Superior temporal gyrus (tissue), 1 donor: ENCODE results near the gene ELOVL4.

Experiments used
- DNase-seq: peaks from one replicate; pipeline ENCODE4 v3.0.0-alpha.2; 2016; ENCODE audit errors: extremely low spot score

The ELOVL4 gene

DNA sequence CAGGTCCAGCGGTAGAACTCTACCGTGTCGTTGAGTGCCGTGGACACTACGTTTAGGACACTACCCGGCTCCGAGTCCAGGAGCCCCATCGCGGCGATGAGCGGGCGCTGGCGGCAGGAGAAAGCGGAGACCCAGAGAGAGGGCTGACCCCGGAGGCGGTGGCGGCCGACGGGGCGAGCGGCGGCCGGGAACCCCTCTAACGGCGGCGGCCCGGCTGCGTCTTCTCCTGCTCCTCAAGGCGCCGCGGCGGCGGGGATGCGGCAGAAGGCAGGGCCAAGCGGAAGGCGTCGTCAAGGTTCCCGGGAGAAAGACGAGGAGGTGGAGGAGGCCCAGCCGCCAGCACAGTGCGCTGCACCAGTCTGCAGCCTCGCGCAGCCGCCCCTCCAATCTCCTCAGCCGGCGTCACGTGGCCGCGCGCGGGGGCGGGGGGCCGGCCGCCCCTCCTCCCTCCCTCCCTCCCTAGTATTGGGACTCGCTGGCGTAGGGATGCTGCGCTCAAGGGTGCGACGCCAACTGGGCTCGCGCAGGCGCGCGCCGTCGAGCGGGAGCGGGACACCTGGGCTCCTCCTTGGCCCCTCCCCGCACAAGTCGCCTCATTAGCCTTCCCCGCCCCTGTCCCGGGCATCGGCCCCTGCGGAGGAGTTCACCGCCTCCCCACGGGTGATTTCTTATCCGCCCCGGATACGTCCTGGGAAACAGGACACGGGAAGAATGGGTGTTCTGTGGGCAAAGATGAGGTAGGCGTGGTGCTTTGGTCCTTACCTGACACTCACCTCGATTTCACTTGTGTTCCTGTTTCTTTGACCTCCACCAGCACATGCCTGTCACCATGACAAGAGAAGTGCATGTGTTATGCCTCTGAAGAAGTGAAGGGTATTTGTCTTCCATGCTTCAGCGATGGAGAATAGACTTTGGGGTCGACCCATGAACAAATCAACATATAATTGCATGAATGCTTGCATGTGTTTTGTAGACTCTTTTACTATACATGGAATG lies at the start of gene ELOVL4:
ELOVL4 (minus strand) TSS at position 363 of the 996 bp plus-strand sequence; CDS start at position 89, 274 bp downstream.
- peak; percentile 74 for DNase-seq

DNA sequence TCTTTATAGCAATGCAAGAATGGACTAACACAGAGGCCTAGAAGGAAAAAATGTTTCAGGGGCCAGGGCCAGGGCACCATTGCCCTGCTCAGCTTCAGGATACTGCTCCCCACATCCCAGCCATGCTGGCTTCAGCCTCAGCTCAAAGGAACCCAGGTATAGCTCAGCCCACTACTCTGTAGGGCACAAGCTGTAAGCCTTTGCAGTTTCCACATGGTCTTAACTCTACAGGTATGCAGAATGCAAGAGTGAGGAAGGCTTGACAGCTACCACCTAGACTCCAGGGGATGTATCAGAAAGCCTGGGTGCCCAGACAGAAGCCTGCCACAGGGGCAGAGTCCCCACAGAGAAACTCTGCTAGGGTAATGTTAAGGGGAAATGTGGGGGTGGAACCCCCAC lies 46.6 kb upstream of the ELOVL4 start:
- DNase-seq, result no peak

DNA sequence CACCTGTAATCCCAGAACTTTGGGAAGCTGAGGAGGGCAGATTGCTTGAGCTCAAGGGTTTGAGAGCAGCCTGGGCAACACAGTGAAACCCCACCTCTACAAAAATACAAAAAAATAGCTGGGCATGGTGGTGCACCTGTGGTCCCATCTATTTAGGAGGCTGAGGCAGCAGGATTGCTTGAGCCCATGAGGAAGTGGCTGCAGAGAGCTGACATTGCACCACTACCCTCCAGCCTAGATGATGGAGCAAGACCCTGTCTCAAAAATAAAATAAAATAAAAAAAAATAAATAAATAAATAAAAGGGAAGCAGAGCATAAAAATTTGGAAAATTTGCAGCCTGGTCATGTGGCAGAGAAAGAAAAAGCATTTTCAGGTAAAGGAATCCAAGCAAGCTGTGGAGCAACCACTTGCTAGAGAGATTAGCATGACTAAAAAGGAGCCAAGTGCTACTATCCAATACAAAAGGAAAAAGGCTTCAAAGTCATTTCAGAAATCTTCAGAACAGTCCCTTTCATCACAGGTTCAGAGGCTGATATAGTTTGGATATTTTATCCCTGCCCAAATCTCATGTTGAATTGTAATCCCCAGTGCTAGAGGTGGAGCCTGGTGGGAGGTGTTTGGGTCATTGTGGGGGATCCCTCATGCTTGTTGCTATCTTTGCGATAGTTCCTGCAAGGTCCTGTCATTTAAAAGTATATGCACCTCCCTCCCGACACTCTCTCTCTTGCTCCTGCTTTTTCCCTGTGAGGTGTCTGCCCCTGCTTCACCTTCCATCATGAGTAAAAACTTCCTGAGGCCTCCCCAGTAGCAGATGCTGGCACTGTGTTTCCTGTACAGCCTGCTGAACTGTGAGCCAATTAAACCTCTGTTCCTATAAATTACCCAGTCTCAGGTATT lies 45.9 kb upstream of the ELOVL4 start:
- no peak for DNase-seq

- no peak for DNase-seq
Measured at GRCh38 chr6:79989641-79990040, 42.3 kb upstream of the ELOVL4 start.

DNA sequence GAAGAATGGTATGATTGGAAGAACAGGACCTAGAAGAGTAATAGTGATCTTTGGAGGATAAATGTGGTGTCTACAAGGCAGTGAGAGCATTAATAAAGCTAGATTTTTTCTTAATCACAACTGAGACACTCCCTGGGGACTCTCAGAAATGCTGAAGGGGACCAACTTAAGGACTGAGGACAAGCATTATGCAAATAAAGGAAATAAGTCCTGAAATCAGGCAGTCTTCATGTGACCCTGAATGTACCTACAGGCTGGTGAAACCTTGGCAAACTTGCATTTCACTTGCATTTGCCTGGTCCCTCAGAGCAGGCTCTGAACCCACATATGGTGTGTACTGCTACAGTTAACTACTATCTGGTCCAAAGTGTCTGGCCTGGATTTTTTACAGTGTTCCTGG lies 37.8 kb upstream of the ELOVL4 start:
- DNase-seq, result no peak

- no peak for DNase-seq
Measured at GRCh38 chr6:79984261-79984660, 36.9 kb upstream of the ELOVL4 start.

GRCh38 chr6:79981652-79982051 lies 34.3 kb upstream of the ELOVL4 start:
- no peak for DNase-seq

GRCh38 chr6:79971193-79971592 lies 23.8 kb upstream of the ELOVL4 start:
- DNase-seq, result no peak

- no peak for DNase-seq
Measured at GRCh38 chr6:79969784-79970183, 22.4 kb upstream of the ELOVL4 start.

GRCh38 chr6:79967178-79967577 lies 19.8 kb upstream of the ELOVL4 start:
- no peak for DNase-seq

DNA sequence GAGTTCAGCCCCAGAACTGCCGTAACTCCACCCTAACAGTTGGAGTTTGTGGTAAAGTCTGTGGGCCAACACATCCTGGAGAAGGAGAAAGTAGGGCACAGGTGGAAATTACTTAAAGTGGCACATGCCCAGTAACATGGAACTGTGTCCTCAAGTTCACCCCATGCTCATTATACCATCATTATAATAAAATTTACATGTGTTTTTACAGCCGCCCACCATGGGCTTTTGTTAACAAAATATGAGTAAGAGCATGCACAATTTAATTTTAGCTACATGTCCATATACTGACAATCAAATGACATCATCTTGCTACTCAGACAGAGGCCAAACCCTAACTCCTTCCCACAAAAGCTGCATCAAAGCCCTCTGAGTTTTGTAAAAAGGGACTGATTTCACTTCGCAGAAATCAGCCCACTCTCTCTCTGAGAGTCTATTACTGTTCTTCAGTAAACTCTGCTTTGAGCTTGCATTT lies 17.3 kb upstream of the ELOVL4 start:
- no peak for DNase-seq

- no peak for DNase-seq
Measured at GRCh38 chr6:79954849-79955248, 7.5 kb upstream of the ELOVL4 start.

- peak; percentile 72 for DNase-seq
Measured at GRCh38 chr6:79949233-79949632, 1.9 kb upstream of the ELOVL4 start.

GRCh38 chr6:79946272-79947190 lies 822 bp downstream of the ELOVL4 start:
- peak; percentile 35 for DNase-seq

DNA sequence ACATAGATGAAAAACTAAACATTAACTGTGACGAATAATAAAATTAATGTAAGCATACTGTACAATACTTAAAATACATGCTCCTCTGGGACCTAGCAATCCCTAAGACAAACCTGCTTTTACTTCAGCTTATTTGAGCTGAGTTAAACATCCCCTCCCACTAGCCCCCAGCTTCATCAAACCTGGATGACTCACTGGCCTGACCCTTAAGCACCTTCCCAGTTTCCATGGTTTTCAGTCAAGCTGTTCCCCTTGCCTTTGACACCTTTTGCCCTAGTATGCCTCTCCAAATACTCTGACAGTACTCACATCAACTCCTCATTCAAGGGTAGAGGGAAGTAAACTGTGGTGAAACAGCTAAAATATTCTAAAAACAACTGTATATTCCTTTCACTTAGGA lies 4.2 kb downstream of the ELOVL4 start:
- no peak for DNase-seq

DNA sequence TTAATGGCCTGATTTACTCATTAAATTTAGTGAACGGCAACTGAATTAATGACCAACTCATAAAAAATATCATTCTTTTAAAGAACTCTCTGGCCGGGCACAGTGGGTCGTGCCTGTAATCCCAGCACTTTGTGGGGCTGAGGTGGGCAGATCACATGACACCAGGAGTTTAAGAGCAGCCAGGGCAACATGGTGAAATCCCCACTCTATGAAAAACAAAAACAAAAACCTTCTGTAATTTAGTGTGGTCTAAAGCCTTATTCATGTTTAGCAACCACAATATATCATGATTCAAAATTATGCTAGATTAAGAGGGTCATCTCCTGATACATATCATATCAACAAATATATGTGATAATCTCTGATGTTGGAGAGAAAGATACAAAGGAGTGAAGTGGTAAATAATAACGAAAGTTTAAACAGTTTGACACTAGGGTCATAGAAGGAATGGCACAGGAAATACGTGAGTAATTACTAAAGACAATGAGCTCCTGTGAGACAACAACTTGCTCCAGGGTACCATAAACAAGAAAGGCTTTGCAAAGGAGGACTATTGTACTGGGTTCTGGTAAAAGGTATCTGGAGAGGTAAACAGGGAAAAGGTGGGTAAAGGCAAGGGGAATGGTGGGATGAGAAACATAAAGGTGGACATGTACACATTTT lies 5.7 kb downstream of the ELOVL4 start:
- DNase-seq, result no peak

GRCh38 chr6:79928478-79928998 lies 18.8 kb downstream of the ELOVL4 start:
- DNase-seq, result no peak

DNA sequence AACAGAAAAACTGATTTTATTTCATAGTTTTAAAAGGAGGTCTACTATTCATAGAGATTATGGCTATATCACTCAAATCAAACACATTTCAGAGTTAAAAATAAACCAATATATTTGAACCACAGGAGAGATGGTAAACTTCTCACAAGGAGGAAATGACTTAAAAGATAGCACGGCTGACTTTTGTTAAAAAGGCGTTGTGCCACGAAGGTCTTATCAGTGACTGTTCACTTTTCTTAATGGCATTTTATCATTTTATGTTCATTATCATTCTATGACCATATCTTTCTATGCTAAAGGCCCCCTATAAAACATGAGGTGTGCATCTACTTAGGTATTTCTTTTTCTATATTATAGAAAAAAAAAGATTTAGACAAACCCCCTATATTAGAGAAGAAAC lies 19.6 kb downstream of the ELOVL4 start:
- no peak for DNase-seq

DNA sequence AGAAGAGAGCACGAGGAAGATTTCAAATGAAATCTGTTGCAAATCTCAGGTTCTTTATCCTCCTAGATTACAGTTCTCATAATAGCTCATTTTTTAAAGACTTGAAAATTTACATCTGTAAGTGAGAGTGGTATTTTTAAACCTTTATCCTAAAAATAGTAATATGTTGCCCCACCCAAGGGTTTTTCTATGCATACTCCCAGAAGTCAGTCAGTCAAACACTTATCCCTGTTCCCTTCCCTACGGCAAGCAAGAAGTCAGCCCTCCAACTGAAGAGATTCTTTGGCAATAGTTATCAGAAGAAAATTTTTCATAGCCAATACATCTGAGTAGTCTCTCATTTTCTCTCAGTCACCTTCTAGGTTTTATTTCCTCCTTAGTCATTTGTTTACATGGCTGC lies 24.1 kb downstream of the ELOVL4 start:
- no peak for DNase-seq

GRCh38 chr6:79922018-79922417 lies 25.3 kb downstream of the ELOVL4 start:
- no peak for DNase-seq
